GM12874 (cell line): ENCODE results near the gene DHRS7.

Experiments
- CTCF ChIP-seq: IDR thresholded peaks from 2 replicates; pipeline ENCODE4 v1.5.1; 2011; ENCODE audit warnings: low read depth, mild to moderate bottlenecking, control low read depth, low read length, moderate library complexity; ENCODE audit not compliant: insufficient read depth

The DHRS7 gene

DNA sequence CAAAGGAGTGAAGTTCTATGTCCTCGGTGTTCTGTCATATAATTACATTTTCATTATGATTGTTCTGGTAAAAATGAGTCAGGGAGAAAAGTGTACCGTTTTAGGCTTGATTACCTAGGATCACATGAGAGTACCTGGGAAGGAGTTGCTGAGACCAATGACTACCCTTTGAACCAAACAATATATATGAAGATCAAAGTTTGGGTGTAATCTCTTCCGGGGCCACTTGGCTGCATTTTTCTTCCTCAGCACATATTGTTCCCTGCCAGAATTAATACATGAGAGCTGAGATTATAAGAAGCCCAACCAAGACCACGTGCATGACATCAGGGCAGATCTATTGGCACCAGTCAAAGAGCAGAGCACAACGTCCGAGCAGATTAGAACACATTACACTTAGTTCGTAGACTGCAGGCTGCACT lies 41.1 kb upstream of the DHRS7 start:
- TF ChIP-seq CTCF = no peak

DNA sequence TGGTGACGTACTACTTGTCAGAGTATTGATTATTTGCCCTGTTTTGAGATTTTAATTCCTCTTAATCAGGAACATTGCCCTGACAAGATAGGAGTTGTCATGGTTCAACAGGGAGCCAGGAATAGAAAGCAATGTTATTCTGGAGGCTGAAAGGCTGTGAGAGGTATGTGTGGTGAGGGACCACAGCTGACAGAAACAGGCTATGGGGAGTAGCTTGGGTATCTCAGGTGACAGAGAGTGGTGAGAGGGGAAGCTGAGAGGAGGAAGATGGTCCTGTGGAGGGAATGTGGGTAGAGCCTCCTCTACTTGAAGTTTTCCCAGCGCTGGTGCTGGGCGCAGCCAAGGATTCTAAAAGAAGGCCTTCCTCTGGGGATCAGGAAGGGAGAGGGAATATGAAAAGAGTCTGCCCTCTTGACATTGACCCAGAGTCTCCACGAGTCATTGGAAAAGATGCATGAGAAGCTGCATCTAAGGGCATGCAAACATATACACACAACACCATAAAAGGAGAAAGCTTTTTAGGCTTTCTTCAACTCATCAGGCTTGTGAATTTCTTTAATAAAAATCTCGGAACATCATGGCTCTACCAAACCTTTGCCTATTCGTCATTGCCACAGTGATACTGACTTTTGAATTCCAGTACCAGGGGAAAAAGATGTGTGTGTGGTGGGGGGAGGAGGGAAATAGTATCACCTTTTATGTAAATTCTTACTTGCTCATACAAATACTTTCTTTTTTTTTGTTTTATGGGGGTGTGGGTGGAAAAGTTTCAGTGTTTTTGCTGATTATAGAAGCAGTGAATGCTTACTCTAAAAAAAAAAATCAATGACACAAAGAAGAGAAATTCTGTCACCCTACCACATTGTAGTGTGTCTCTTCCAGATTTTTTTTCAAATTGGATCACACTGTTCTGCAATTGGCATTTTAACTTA lies 39.9 kb upstream of the DHRS7 start:
- TF ChIP-seq CTCF = no peak

DNA sequence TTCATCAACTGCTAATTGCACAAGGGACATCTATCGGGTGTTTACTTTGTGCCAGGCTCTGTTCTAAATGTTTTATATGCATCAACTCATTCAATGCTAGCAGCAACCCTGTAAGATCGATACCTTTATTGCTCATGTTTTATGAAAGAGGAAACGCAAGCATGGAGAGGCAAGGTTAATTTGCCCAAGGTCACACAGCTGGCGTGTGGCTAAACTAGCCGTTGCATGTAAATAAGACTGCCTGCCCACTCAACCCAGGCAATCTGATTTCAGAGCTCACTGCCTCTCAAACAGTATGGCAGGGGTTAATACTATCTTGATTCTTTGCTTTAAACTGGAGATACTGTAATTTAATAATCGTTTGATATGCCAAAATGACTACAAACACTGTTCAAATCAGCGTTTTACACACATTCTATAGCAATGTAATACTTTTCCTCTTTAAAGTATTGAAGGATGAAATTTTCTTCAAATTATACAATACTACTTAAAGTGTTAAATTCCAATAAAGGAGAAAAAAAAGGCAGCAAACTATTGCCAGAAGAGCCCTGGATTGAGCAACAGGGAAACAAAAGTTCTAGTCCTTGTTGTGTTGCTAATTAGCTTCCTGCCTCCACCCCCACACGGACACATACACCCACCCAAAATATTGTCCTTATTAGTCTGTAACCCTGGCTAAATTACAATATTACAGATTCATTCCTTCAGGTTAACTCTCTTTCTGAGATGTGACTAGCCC lies 39.1 kb upstream of the DHRS7 start:
- no peak for TF ChIP-seq CTCF

DNA sequence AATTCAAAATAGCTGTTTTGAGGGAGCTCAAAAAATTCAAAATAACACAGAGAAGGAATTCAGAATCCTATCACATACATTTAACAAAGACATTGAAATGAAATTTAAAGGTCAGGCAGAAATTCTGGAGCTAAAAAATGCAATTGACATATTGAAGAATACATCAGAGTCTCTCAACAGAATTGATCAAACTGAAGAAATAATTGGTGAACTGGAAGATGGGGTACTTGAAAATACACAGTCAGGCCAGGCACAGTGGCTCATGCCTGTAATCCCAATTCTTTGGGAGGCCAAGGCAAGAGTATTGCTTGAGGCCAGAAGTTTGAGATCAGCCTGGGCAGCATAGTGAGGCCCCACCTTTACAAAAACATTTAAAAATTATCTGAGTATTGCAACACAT lies 34.1 kb upstream of the DHRS7 start:
- TF ChIP-seq CTCF = no peak

GRCh38 chr14:60197629-60198303 lies 32.6 kb upstream of the DHRS7 start:
- no peak for TF ChIP-seq CTCF

DNA sequence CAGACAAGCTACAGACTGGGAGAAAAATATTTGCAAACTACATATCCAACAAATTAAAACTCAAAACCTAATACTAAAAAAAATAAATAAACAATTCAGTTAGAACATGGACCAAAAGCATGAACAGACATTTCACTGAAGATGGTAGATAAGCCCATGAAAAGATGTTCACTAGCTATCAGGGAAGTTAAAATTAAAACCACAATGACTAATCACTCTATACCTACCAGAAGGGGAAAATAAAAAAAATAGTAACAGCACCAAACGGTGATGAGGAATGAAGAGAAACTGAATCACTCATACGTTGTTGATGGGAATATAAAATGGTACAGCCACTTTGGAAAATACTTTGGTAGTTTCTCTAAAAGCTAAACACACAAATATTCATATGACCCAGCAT lies 31.1 kb upstream of the DHRS7 start:
- TF ChIP-seq CTCF = no peak

DNA sequence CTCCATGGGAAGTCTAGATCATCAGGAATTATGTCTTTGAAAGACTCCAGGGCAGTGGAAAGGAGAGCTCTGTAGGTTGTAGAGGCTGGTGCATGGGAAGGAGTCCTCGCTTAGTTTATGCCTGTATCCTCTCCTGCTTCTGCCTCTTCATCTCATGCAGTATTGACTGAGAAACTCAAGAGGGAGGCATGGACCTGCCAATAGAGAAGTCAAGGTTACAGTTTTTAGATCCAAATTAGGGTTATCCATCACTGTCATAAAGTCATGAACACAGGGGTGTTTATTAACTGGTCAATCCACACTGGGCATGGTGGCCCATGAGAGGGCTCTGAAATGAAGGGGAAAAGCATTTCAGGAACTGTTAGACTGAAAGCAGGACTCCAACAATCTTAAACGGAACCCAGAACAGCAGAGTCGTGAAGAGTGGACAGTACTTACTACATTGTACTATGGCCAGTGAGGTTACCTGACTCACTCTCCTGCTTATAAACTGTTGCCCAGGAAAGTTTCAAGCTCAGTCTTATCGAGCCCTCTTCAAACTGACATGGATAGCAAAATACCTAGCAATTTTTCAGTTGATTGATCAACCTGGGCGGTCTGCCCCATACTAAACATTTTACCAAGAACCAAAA lies 30.1 kb upstream of the DHRS7 start:
- peak; percentile 45; the same call in 1 of the 2 replicates for TF ChIP-seq CTCF
